ENCODE results near the gene TTC33. TPM values are rescaled to one million over a fixed set of nuclear protein-coding genes. Genes with fewer than 3 reads are reported as not detected.
"Not testable (repeated sequence)": the region's sequence is repeated elsewhere in the genome, so short reads cannot be mapped to it uniquely, and the experiment has no call there.

Gene TTC33
- total RNA-seq, 6 experiments from 2014 or later, result 5.6 to 9.2 (median 7.0) TPM

DNA sequence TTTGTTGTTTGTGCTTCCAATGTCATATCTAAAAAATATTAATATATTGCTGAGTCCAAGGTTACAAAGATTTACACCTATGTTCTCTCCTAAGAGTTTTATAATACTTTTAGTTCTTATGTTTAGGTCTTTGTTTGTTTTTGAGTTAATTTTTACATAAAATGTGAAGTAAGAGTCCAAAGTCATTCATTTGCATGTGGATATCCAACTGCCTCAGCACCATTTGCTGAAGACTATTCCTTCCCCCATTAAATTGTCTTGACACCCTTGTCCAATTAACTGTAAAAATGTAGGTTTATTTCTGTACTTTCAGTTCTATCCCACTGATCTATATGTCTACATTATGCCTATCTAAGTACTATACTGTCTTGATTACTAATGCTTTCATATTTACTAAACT, 35.7 kb downstream of the TTC33 start:
- intact Hi-C loops (cut with DNase I), result no loop called here
- TF ChIP-seq, protein P1, sequence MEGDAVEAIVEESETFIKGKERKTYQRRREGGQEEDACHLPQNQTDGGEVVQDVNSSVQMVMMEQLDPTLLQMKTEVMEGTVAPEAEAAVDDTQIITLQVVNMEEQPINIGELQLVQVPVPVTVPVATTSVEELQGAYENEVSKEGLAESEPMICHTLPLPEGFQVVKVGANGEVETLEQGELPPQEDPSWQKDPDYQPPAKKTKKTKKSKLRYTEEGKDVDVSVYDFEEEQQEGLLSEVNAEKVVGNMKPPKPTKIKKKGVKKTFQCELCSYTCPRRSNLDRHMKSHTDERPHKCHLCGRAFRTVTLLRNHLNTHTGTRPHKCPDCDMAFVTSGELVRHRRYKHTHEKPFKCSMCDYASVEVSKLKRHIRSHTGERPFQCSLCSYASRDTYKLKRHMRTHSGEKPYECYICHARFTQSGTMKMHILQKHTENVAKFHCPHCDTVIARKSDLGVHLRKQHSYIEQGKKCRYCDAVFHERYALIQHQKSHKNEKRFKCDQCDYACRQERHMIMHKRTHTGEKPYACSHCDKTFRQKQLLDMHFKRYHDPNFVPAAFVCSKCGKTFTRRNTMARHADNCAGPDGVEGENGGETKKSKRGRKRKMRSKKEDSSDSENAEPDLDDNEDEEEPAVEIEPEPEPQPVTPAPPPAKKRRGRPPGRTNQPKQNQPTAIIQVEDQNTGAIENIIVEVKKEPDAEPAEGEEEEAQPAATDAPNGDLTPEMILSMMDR (IDR thresholded peaks at IDR 0.05), result no peak
- no peak for TF ChIP-seq POLR2A (IDR thresholded peaks at IDR 0.05)
- no peaks in the 10 kb centered on the region for H3K36me3 ChIP-seq
- H3K27ac ChIP-seq, result peak overlapping the region in 1 of 3 donors; percentile 16
- no peak overlapping the region for H3K4me3 ChIP-seq
- ATAC-seq (peak; percentile 55 to 78 (median 71)), DNase-seq (no peak)
- H3K9me3 ChIP-seq, result no peaks in the 10 kb centered on the region
- H3K27me3 ChIP-seq, result no peaks in the 10 kb centered on the region
- peaks cover 0 to 23% (median 3%) of the 10 kb centered on the region in 4 donors for H3K4me1 ChIP-seq

DNA sequence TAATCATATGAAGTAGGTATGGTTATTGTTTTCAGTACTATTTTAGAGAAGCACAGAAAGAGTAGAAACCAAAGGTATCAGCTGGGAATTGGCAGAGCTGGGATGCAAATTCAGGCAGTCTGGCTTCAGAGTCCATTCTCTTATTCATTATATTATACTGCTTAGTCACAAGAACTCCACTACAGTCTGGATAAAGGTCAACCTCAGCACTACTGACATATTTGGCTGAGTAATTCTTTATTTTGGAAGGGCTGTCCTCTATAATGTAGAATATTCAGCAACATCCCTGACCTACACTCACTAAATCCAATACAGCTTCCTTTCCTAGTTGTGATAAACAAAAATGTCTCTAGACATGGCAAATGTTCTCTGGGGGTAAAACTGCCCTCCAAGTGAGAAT, 38.5 kb downstream of the TTC33 start:
- peak; percentile 91 to 98 (median 94) for ATAC-seq
- Histone ChIP-seq H3K36me3 (no peaks in the 10 kb centered on the region), H3K27me3 (no peaks in the 10 kb centered on the region), H3K4me1 (peaks cover 0 to 26% (median 3%) of the 10 kb centered on the region in 4 donors), H3K4me3 (no peak overlapping the region), H3K27ac (no peak overlapping the region), H3K9me3 (no peaks in the 10 kb centered on the region)
- intact Hi-C loops (cut with DNase I), result no loop called here
- TF ChIP-seq POLR2A (IDR thresholded peaks at IDR 0.05), result no peak
- TF ChIP-seq, protein P1 (IDR thresholded peaks at IDR 0.05), result no peak
- no peak for DNase-seq

DNA sequence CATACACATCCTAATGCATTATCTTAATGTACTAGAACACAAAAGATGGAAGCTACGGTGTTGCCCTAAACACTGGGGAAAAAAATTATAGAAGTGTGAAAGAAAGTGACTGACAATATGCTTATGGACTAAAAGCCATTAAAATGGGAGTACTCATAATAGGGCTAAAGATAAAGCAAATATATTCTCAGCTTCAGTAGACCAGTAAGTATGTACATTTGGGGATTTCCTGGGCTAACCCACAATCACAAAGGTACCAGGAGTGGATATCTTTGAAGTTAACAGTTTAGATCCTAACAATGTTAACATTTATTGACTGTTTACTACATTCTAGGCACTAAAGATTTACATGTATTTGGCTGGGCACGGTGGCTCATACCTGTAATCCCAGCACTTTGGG, 39.2 kb downstream of the TTC33 start:
- peaks cover 0 to 31% (median 3%) of the 10 kb centered on the region in 4 donors for H3K4me1 ChIP-seq
- DNase-seq, result no peak
- H3K27me3 ChIP-seq, result no peaks in the 10 kb centered on the region
- TF ChIP-seq POLR2A (IDR thresholded peaks at IDR 0.05), result no peak
- TF ChIP-seq, protein P1 (IDR thresholded peaks at IDR 0.05), result no peak
- no peak overlapping the region for H3K4me3 ChIP-seq
- ATAC-seq, result no peak
- no peaks in the 10 kb centered on the region for H3K9me3 ChIP-seq
- no peak overlapping the region for H3K27ac ChIP-seq
- intact Hi-C loops (cut with DNase I), result no loop called here
- WGBS (ENCODE audit: insufficient coverage, low coverage, low lambda C conversion rate, missing lambda C conversion rate), result 89% methylated on average over 2 of the region's 2 CpGs
- no peaks in the 10 kb centered on the region for H3K36me3 ChIP-seq

DNA sequence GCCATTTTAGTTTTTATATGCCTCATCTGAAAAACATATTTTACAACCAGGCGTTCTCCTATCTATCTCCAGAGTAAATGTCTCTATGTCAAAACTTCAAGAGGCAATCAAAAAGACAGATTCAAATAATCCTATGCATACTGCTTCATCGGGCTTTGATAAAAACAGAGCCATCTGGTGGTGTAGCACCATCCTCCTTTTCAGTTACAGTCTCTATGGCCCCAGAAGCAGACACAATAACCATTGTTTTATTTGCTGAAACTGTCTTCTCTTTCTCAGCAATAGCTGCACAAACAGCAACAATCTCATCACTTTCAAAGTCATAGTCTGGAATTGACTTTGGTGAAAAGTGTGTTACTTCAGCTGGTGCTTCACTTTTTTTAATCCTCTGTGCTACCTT, 39.8 kb downstream of the TTC33 start:
- Histone ChIP-seq H3K27ac (no peak overlapping the region), H3K27me3 (no peaks in the 10 kb centered on the region), H3K36me3 (no peaks in the 10 kb centered on the region), H3K9me3 (no peaks in the 10 kb centered on the region), H3K4me3 (no peak overlapping the region), H3K4me1 (peaks cover 0 to 31% (median 3%) of the 10 kb centered on the region in 4 donors)
- intact Hi-C loops (cut with DNase I), result no loop called here
- no peak for ATAC-seq
- TF ChIP-seq POLR2A (IDR thresholded peaks at IDR 0.05), result no peak
- TF ChIP-seq, protein P1 (IDR thresholded peaks at IDR 0.05), result peak in 2 of 4 donors; percentile 16 to 19
- WGBS (ENCODE audit: insufficient coverage, low coverage, low lambda C conversion rate, missing lambda C conversion rate), result 39% methylated on average over 2 of the region's 2 CpGs
- DNase-seq, result no peak

DNA sequence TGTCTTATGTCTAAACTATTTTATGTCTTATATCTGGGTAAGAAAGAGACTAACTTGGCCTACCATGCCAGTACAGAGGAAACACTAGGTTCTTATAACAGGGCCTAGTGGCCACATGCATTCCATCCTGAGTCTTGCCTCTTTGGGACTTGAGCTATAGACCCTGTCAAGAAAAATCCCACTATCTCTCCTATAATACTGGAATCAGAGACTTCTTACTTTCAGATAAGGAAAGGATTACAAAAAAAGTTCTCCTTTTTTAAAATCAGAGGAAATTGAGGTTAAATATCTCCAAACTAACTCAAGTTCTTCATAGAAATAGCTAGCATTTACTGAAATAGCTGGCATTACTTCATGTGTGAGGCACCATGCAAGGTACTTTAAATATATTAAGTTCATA, 41.8 kb downstream of the TTC33 start:
- ATAC-seq (no peak), DNase-seq (no peak)
- no peaks in the 10 kb centered on the region for H3K9me3 ChIP-seq
- H3K27ac ChIP-seq, result no peak overlapping the region
- H3K36me3 ChIP-seq, result no peaks in the 10 kb centered on the region
- no peaks in the 10 kb centered on the region for H3K27me3 ChIP-seq
- peaks cover 0 to 20% (median 0%) of the 10 kb centered on the region in 4 donors for H3K4me1 ChIP-seq
- intact Hi-C loops (cut with DNase I), result no loop called here
- TF ChIP-seq, protein P1 (IDR thresholded peaks at IDR 0.05), result no peak
- no peak for TF ChIP-seq POLR2A (IDR thresholded peaks at IDR 0.05)
- H3K4me3 ChIP-seq, result no peak overlapping the region

DNA sequence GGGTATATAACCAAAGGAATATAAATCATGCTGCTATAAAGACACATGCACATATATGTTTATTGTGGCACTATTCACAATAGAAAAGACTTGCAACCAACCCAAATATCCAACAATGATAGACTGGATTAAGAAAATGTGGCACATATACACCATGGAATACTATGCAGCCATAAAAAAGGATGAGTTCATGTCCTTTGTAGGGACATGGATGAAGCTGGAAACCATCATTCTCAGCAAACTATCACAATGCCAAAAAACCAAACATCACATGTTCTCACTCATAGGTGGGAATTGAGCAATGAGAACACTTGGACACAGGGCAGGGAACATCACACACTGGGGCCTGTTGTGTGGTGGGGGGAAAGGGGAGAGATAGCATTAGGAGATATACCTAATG, 45.2 kb downstream of the TTC33 start:
- H3K27ac ChIP-seq; H3K36me3 ChIP-seq; DNase-seq; H3K27me3 ChIP-seq; H3K9me3 ChIP-seq; ATAC-seq; intact Hi-C loops (cut with DNase I); H3K4me3 ChIP-seq; H3K4me1 ChIP-seq: not testable (repeated sequence)

DNA sequence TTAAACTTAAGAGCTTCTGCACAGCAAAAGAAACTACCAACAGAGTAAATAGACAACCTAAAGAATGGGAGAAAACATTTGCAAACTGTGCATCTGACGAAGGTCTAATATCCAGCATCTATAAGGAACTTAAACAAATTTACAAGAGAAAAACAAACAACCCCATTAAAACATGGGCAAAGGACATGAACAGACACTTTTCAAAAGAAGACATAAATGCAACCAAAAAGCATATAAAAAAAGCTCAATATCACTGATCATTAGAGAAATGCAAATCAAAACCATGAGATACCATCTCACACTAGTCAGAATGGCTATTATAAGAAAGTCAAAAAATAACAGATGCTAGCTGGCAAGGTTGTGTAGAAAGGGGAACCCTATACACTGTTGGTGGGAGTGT, 50.3 kb downstream of the TTC33 start:
- ATAC-seq; DNase-seq; H3K36me3 ChIP-seq; H3K27ac ChIP-seq; H3K9me3 ChIP-seq; H3K4me3 ChIP-seq; H3K4me1 ChIP-seq; intact Hi-C loops (cut with DNase I); H3K27me3 ChIP-seq: not testable (repeated sequence)
- WGBS (ENCODE audit: insufficient coverage, low coverage, low lambda C conversion rate, missing lambda C conversion rate), result 83% methylated on average over 1 of the region's 1 CpG

DNA sequence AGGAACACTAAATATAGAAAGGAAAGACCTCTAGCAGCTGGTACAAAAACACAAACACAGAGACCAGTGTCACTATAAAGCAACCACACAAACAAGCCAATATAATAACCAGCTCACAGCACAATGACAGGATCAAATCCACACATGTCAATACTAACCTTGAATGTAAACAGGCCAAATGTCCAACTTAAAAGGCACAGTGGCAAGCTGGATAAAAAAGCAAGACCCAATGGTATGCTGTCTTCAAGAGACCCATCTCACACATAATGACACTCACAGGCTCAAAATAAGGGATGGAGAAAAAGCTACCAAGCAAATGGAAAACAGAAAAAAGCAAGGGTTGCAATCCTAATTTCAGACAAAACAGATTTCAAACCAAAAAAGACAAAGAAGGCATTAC, 53.7 kb downstream of the TTC33 start:
- H3K36me3 ChIP-seq; H3K27ac ChIP-seq; intact Hi-C loops (cut with DNase I); H3K4me1 ChIP-seq; H3K27me3 ChIP-seq; ATAC-seq; DNase-seq; H3K4me3 ChIP-seq; H3K9me3 ChIP-seq: not testable (repeated sequence)

All from right lobe of liver (tissue), 6 donors.